ENCODE results near the gene ADORA2A.

Gene ADORA2A

GRCh38 chr22:24416095-24416494 lies 11.3 kb upstream of the ADORA2A start:
- ChIA-PET POLR2A (no interaction called here), CTCF (interaction anchor here (1.3 kb wide), 1 partner anchor 106 kb away, joined by 4 read pairs; no protein-coding TSS in a partner anchor)
- DNase-seq (ENCODE audit: extremely low spot score) = no peak

DNA sequence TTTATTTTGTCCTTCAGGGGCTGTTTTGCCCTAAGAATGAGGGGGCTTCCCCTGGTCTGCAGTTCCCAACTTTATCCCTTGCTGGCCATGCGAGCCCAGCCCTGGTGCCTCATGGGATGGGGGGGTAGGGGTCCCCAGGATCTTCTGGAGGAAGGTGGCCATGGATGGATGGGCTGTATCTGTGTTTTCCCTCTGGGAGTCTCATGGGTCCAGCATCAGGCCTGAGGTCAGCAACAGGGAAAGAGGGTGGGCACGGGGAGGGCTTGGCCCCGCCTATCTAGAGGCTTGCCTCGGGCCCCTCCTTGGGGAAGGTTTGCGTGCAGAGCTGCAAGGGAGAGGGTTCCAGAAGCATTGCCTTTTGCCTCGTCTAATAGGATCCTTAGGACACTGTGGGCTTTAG lies 10.8 kb upstream of the ADORA2A start:
- TF ChIP-seq FOXK2 (IDR thresholded peaks at IDR 0.05) = no peak
- no peak for TF ChIP-seq CTBP1 (IDR thresholded peaks at IDR 0.05; ENCODE audit: borderline replicate concordance)
- no peak for TF ChIP-seq ELF4 (IDR thresholded peaks at IDR 0.05)
- TF ChIP-seq HDGF (IDR thresholded peaks at IDR 0.05; ENCODE audit: borderline replicate concordance) = no peak
- no peak for TF ChIP-seq SP1 (IDR thresholded peaks at IDR 0.05)
- no peak for TF ChIP-seq L3MBTL2 (conservative IDR thresholded peaks at IDR 0.05)
- TF ChIP-seq LEF1 (IDR thresholded peaks at IDR 0.05; ENCODE audit: borderline replicate concordance) = no peak
- no peak for TF ChIP-seq ZNF384 (IDR thresholded peaks at IDR 0.05)
- no peak for TF ChIP-seq BHLHE40 (IDR thresholded peaks at IDR 0.05; ENCODE audit: borderline replicate concordance)
- no peak for TF ChIP-seq ARNT (IDR thresholded peaks at IDR 0.05)
- TF ChIP-seq SUZ12 (IDR thresholded peaks at IDR 0.05) = no peak
- TF ChIP-seq, protein P1, sequence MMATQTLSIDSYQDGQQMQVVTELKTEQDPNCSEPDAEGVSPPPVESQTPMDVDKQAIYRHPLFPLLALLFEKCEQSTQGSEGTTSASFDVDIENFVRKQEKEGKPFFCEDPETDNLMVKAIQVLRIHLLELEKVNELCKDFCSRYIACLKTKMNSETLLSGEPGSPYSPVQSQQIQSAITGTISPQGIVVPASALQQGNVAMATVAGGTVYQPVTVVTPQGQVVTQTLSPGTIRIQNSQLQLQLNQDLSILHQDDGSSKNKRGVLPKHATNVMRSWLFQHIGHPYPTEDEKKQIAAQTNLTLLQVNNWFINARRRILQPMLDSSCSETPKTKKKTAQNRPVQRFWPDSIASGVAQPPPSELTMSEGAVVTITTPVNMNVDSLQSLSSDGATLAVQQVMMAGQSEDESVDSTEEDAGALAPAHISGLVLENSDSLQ (IDR thresholded peaks at IDR 0.05) = no peak
- no peak for TF ChIP-seq FOXM1 (IDR thresholded peaks at IDR 0.05; ENCODE audit: borderline replicate concordance)
- no peak for TF ChIP-seq NFRKB (IDR thresholded peaks at IDR 0.05)
- TF ChIP-seq FOXA1 (IDR thresholded peaks at IDR 0.05) = no peak
- CTCF ChIA-PET = interaction anchor here (1.3 kb wide), 1 partner anchor 106 kb away, joined by 4 read pairs; no protein-coding TSS in a partner anchor
- no peak for DNase-seq (ENCODE audit: extremely low spot score)
- POLR2A ChIA-PET = no interaction called here

More at GRCh38 chr22:24416095-24416494, 11.3 kb upstream of the ADORA2A start:
- TF ChIP-seq ELF4 (IDR thresholded peaks at IDR 0.05) (no peak), ARNT (IDR thresholded peaks at IDR 0.05) (no peak), HDGF (IDR thresholded peaks at IDR 0.05; ENCODE audit: borderline replicate concordance) (no peak), FOXA1 (IDR thresholded peaks at IDR 0.05) (no peak), ZNF384 (IDR thresholded peaks at IDR 0.05) (no peak), BHLHE40 (IDR thresholded peaks at IDR 0.05; ENCODE audit: borderline replicate concordance) (no peak), LEF1 (IDR thresholded peaks at IDR 0.05; ENCODE audit: borderline replicate concordance) (no peak), FOXK2 (IDR thresholded peaks at IDR 0.05) (no peak)

DNA sequence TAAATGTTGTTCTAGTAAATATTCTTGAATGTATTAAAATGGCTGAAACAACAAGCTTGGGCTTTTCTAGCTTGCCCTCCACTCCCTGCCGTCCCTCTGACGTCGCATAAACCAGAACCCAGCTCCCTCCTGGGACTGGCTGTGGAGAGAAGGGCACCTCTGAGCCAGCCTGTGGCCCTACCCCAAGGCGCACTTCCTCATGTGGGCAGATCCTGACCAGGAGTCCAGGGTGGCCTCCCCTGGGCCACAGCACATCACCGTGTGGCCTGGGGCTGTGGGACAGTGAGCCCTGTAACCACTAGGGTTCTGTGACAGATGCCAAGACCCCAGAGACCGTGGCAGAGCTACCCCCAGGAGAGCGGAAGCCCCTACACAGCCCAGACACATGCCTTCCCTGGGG lies 10.2 kb upstream of the ADORA2A start:
- TF ChIP-seq SP1 (IDR thresholded peaks at IDR 0.05) (no peak), ZNF384 (IDR thresholded peaks at IDR 0.05) (no peak), FOXK2 (IDR thresholded peaks at IDR 0.05) (no peak), HDGF (IDR thresholded peaks at IDR 0.05; ENCODE audit: borderline replicate concordance) (no peak), ARNT (IDR thresholded peaks at IDR 0.05) (no peak), ELF4 (IDR thresholded peaks at IDR 0.05) (no peak), L3MBTL2 (conservative IDR thresholded peaks at IDR 0.05) (no peak), NFRKB (IDR thresholded peaks at IDR 0.05) (no peak), CTBP1 (IDR thresholded peaks at IDR 0.05; ENCODE audit: borderline replicate concordance) (no peak), BHLHE40 (IDR thresholded peaks at IDR 0.05; ENCODE audit: borderline replicate concordance) (no peak), LEF1 (IDR thresholded peaks at IDR 0.05; ENCODE audit: borderline replicate concordance) (no peak), SUZ12 (IDR thresholded peaks at IDR 0.05) (no peak), TARDBP (IDR thresholded peaks at IDR 0.05) (no peak), FOXA1 (IDR thresholded peaks at IDR 0.05) (no peak), FOXM1 (IDR thresholded peaks at IDR 0.05; ENCODE audit: borderline replicate concordance) (no peak)
- TF ChIP-seq, protein P1 (IDR thresholded peaks at IDR 0.05) = no peak
- DNase-seq (ENCODE audit: extremely low spot score) = no peak
- ChIA-PET CTCF (interaction anchor here (0.6 kb wide), 1 partner anchor 671 kb away, joined by 3 read pairs; no protein-coding TSS in a partner anchor), POLR2A (no interaction called here)

DNA sequence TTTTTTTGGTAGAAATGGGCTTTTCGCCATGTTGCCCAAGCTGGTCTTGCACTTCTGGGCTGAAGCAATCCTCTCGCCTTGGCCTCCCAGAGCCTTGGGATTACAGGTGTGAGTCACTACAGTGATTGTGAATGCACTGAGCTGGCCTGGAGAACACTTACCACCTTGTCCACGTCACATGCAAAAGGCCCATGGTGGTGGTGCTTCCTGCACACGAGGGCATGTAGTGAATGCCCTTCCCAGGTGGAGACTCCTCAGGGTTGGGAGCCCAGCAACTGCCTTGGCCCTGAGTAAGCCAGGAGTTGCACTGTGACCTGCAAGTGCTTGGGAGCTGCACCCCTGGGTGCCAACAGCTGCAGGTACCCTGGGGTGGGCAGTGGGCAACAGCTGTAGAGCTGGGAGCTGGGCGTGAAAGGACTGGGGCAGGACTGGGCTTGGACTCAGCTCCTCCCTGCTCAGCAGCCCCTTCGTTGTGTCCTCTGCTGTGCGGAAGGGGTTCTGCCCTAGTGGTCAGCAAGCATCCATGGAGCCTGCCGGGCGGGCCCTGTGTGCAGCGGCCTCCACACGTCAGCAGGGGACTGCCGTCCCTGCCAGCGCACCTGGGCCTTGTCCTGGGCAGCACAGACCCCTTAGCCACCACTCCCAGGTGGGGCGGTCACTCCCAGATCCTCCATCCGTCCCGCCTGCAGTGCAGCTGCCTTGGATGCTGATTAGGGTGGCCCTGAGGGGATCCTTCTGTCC lies 9.3 kb upstream of the ADORA2A start:
- ChIA-PET POLR2A (no interaction called here), CTCF (no interaction called here)
- TF ChIP-seq ARNT (IDR thresholded peaks at IDR 0.05) (no peak), BHLHE40 (IDR thresholded peaks at IDR 0.05; ENCODE audit: borderline replicate concordance) (no peak), LEF1 (IDR thresholded peaks at IDR 0.05; ENCODE audit: borderline replicate concordance) (no peak), FOXM1 (IDR thresholded peaks at IDR 0.05; ENCODE audit: borderline replicate concordance) (no peak), SUZ12 (IDR thresholded peaks at IDR 0.05) (no peak), L3MBTL2 (conservative IDR thresholded peaks at IDR 0.05) (no peak), SP1 (IDR thresholded peaks at IDR 0.05) (no peak), ELF4 (IDR thresholded peaks at IDR 0.05) (no peak), TARDBP (IDR thresholded peaks at IDR 0.05) (no peak), ZNF384 (IDR thresholded peaks at IDR 0.05) (no peak), HDGF (IDR thresholded peaks at IDR 0.05; ENCODE audit: borderline replicate concordance) (no peak), NFRKB (IDR thresholded peaks at IDR 0.05) (no peak), CTBP1 (IDR thresholded peaks at IDR 0.05; ENCODE audit: borderline replicate concordance) (no peak), FOXK2 (IDR thresholded peaks at IDR 0.05) (no peak)
- TF ChIP-seq, protein P1 (IDR thresholded peaks at IDR 0.05) = no peak
- DNase-seq (ENCODE audit: extremely low spot score) = no peak

DNA sequence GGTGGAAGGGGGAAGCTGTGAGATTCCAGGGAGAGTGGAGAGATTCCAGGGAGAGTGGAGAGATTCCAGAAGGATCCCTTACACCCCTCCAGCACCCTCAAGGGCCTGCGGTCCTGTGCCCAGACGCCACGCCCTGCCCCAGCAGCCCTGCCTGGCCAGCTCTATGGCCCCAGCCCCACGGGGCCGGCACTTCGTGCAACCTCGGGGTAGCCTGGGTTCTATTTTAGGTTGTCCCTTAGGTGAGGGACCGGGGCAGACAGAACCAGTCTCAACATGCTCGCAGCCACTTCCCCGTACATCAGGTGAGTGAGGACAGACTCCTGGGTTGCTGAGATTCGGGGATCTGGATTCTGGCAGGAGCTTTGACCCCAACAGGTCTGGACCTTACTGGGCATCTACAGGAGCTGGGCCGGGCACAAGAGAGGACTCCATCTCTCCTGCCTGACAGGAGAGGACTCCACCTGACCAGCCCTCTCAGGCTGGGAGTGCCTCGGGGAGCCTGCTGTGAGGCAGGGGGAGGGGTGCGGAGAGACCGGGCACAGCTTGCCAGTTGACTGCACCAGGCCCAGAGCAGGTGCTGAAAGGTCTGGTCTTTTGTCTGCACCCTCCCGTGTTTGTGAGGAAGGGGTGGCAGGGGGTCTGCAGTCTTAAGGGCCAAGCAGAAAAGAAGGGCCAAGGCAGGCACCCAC lies 8.5 kb upstream of the ADORA2A start:
- TF ChIP-seq FOXA1 (IDR thresholded peaks at IDR 0.05) (no peak), FOXK2 (IDR thresholded peaks at IDR 0.05) (no peak), LEF1 (IDR thresholded peaks at IDR 0.05; ENCODE audit: borderline replicate concordance) (no peak), HDGF (IDR thresholded peaks at IDR 0.05; ENCODE audit: borderline replicate concordance) (no peak), SP1 (IDR thresholded peaks at IDR 0.05) (no peak), CTBP1 (IDR thresholded peaks at IDR 0.05; ENCODE audit: borderline replicate concordance) (no peak), NFRKB (IDR thresholded peaks at IDR 0.05) (no peak), SUZ12 (IDR thresholded peaks at IDR 0.05) (no peak), TARDBP (IDR thresholded peaks at IDR 0.05) (no peak), L3MBTL2 (conservative IDR thresholded peaks at IDR 0.05) (no peak), ELF4 (IDR thresholded peaks at IDR 0.05) (no peak), ZNF384 (IDR thresholded peaks at IDR 0.05) (no peak), BHLHE40 (IDR thresholded peaks at IDR 0.05; ENCODE audit: borderline replicate concordance) (no peak)
- TF ChIP-seq, protein P1 (IDR thresholded peaks at IDR 0.05) = no peak
- ChIA-PET POLR2A (no interaction called here), CTCF (no interaction called here)
- no peak for DNase-seq (ENCODE audit: extremely low spot score)
